NT2/D1 (cell line): ENCODE data around the gene STH.

Source experiments
- YY1 ChIP-seq: IDR thresholded peaks from 2 replicates; pipeline ENCODE4 v1.6.1; 2011; ENCODE audit not compliant: insufficient read length, insufficient read depth
- ZNF274 ChIP-seq: IDR thresholded peaks from 2 replicates; pipeline ENCODE4 v1.6.1; 2011; ENCODE audit warnings: mild to moderate bottlenecking, low read depth, low read length

- TF ChIP-seq YY1 (no peak), ZNF274 (no peak)
These were observed 17.7 kb upstream of the STH start for GRCh38 chr17:45981306-45981705.
